Measurements from ENCODE around the gene PACS2. TPM values are rescaled to one million over a fixed set of nuclear protein-coding genes. Genes with fewer than 3 reads are reported as not detected.
"Not testable (repeated sequence)": the region's sequence is repeated elsewhere in the genome, so short reads cannot be mapped to it uniquely, and the experiment has no call there.

Gene PACS2
- total RNA-seq, 4 donors from 2014 or later = 59.8 to 97.4 (median 71.2) TPM

DNA sequence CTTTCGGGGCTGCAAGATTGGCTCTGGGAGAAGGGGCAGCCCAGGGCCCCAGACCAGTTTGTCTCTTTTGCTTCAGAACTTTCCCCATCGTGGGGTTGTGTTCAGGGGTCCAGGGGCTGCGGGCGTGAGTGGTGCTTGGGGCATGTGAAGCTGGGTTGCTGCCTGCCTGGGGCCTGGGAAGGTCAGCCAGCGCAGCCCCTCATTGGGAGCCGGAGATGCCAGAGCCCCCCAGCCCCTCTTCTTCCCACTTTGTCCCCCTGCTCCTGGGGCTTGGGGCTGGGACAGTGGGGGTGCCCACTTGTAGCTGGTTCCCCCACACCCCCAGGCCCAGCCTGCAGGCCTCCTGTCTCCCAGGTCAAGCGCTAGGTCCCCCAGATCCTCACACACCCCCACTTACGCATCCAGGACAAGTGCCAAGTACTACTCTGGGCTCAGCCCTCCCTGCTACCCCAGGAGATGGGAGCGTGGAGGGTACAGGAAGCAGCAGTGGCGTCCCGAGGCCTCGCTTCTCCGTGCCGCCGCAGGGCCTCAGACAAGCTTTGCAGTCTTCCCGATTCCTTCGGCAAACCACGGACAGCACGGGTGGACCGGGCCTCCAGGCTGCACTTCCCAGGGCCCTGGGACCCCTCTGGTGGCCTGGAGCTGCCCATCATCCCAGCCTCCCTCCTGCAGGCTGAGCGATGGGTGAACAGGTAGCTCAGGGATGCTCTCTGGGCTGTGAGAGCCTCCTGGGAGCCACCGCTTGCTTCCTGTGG is 41.5 kb downstream of the PACS2 start:
- DNase-seq (ENCODE audit: extremely low spot score) = no peak
- Histone ChIP-seq H3K4me1 (peaks cover 5 to 8% (median 7%) of the 10 kb centered on the region in 4 donors), H3K27ac (replicated peaks in 1 of 4) (no peak overlapping the region), H3K36me3 (peaks cover 17 to 72% (median 50%) of the 10 kb centered on the region in 4 donors), H3K9me3 (no peaks in the 10 kb centered on the region), H3K4me3 (no peak overlapping the region), H3K27me3 (no peaks in the 10 kb centered on the region)
- WGBS = 84% methylated on average over 16 of the region's 22 CpGs
- intact Hi-C loops (cut with DNase I) = loop anchor here (10.0 kb wide), 1 partner anchor 111 kb away; the partner anchor contains the start of gene BTBD6
- no peak for TF ChIP-seq EP300 (IDR thresholded peaks at IDR 0.05)
- no peak for TF ChIP-seq POLR2AphosphoS5 (IDR thresholded peaks at IDR 0.05)
- no peak for TF ChIP-seq POLR2A (IDR thresholded peaks at IDR 0.05; ENCODE audit: low read depth)
- TF ChIP-seq, protein P1, sequence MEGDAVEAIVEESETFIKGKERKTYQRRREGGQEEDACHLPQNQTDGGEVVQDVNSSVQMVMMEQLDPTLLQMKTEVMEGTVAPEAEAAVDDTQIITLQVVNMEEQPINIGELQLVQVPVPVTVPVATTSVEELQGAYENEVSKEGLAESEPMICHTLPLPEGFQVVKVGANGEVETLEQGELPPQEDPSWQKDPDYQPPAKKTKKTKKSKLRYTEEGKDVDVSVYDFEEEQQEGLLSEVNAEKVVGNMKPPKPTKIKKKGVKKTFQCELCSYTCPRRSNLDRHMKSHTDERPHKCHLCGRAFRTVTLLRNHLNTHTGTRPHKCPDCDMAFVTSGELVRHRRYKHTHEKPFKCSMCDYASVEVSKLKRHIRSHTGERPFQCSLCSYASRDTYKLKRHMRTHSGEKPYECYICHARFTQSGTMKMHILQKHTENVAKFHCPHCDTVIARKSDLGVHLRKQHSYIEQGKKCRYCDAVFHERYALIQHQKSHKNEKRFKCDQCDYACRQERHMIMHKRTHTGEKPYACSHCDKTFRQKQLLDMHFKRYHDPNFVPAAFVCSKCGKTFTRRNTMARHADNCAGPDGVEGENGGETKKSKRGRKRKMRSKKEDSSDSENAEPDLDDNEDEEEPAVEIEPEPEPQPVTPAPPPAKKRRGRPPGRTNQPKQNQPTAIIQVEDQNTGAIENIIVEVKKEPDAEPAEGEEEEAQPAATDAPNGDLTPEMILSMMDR (IDR thresholded peaks at IDR 0.05) = no peak

DNA sequence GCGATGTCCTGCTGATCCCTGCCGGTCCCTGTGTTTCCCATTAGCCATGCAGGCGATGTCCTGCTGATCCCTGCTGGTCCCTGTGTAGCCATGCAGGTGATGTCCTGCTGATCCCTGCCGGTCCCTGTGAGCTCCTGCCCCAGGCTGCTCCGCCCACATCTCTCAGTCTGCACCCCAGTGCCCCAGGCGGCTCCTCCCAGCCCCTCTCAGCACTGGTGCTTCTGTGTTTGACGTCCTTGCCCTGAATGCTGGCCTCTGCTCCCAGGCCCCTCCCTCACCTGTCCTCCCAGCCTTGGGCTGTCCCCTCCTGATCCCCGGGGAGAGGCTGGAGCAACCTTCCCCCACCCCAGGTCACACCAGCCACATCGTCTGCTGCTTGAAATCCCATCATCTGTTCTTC is 42.4 kb downstream of the PACS2 start:
- no peak for TF ChIP-seq POLR2AphosphoS5 (IDR thresholded peaks at IDR 0.05)
- no peak for TF ChIP-seq EP300 (IDR thresholded peaks at IDR 0.05)
- H3K9me3 ChIP-seq = no peaks in the 10 kb centered on the region
- H3K4me3 ChIP-seq = no peak overlapping the region
- peaks cover 3 to 6% (median 4%) of the 10 kb centered on the region in 4 donors for H3K4me1 ChIP-seq
- peaks cover 17 to 78% (median 53%) of the 10 kb centered on the region in 4 donors for H3K36me3 ChIP-seq
- DNase-seq (ENCODE audit: extremely low spot score) = no peak
- H3K27me3 ChIP-seq = no peaks in the 10 kb centered on the region
- H3K27ac ChIP-seq (replicated peaks in 1 of 4) = no peak overlapping the region
- intact Hi-C loops (cut with DNase I) = loop anchor here (10.0 kb wide), 1 partner anchor 112 kb away; the partner anchor contains the start of gene BTBD6
- 79% methylated on average over 9 of the region's 9 CpGs for WGBS

DNA sequence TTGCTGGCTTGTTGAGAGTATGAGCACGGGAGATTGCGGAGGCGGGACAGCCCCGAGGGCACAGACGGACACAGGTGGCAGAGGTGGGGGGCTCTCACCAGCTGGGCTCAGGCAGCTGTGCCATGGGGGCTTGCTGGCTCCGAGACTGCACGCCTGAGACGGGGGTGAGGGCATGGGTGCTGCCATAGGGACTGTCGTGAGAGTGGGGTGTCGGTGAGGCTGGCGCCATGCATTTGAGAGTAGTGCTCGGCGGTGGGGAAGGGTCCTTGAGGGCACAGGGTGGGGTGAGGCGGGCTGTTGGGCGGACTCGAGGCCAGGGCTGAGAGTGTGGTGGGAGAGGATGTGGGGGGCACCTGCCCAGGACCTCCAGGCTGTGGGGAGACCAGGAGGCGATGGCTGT is 43.1 kb downstream of the PACS2 start:
- DNase-seq (ENCODE audit: extremely low spot score) = no peak
- intact Hi-C loops (cut with DNase I) = loop anchor here (10.0 kb wide), 1 partner anchor 113 kb away; the partner anchor contains the start of gene BTBD6
- H3K4me1 ChIP-seq = no peaks in the 10 kb centered on the region
- H3K9me3 ChIP-seq = no peaks in the 10 kb centered on the region
- H3K27ac ChIP-seq (replicated peaks in 1 of 4) = no peak overlapping the region
- peaks cover 17 to 78% (median 53%) of the 10 kb centered on the region in 4 donors for H3K36me3 ChIP-seq
- H3K4me3 ChIP-seq = no peak overlapping the region
- no peak for TF ChIP-seq POLR2AphosphoS5 (IDR thresholded peaks at IDR 0.05)
- TF ChIP-seq, protein P1 (IDR thresholded peaks at IDR 0.05) = no peak
- no peaks in the 10 kb centered on the region for H3K27me3 ChIP-seq
- WGBS = 97% methylated on average over 15 of the region's 17 CpGs

DNA sequence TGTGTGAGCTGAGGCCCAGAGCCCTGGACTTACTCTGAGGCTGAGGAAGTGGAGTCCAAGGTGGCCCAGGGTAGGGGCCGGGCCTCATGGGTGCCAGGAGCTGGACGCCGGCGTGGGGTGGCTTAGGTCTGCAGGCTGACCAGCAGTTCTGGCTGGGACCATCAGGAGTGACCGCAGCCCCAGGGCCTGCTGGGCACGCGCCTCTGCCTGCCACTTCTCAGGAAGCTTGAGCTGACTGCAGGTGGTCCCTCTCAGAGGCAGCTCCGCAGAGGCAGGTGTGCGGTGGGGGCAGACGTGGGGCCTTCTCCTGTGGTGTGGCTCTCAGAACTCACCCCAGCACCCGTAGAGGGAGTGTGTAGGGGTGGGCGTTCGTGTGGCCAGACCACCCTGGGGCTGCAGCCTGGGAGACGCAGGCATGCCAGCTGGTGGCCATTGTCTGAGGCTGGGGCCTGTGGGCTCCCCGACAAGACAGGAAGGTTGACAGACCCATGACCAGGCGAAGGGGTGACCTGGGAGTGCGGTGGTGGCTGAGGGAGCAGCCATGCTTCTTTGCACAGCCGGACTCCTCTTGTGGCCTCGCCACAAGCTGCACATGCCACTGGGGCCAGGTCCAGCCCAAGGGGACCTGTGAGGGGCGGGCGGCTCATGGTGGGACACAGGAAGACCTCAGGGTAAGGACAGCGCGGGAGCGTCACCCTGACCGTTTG is 43.7 kb downstream of the PACS2 start:
- 88% methylated on average over 9 of the region's 25 CpGs for WGBS
- Histone ChIP-seq H3K4me3 (no peak overlapping the region), H3K27me3 (no peaks in the 10 kb centered on the region), H3K36me3 (peaks cover 17 to 78% (median 53%) of the 10 kb centered on the region in 4 donors), H3K27ac (replicated peaks in 1 of 4) (no peak overlapping the region), H3K4me1 (no peaks in the 10 kb centered on the region), H3K9me3 (no peaks in the 10 kb centered on the region)
- no peak for DNase-seq (ENCODE audit: extremely low spot score)
- intact Hi-C loops (cut with DNase I) = loop anchor here (10.0 kb wide), 1 partner anchor 113 kb away; the partner anchor contains the start of gene BTBD6
- no peak for TF ChIP-seq POLR2A (IDR thresholded peaks at IDR 0.05; ENCODE audit: low read depth)
- TF ChIP-seq, protein P1 (IDR thresholded peaks at IDR 0.05) = no peak
- no peak for TF ChIP-seq POLR2AphosphoS5 (IDR thresholded peaks at IDR 0.05)
- TF ChIP-seq EP300 (IDR thresholded peaks at IDR 0.05) = no peak

DNA sequence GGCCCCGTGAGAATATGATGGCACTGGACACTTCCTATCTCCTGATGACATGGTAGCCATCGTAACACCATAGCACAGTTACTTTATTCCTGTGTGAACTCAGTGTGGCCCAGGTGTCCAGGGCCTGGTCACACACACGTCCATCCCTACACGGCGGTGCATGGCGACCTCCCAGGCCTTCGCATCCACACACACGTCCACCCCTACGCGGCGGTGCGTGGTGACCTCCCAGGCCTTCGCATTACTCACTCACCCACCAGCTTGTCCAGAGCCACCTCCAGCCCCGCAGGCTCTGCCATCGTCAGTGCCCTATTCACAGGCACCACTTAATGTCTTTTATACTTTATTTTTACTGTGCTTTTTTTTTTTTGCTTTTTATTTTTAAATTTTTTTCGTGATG is 44.4 kb downstream of the PACS2 start:
- peaks cover 17 to 72% (median 50%) of the 10 kb centered on the region in 4 donors for H3K36me3 ChIP-seq
- TF ChIP-seq EP300 (IDR thresholded peaks at IDR 0.05) (no peak), POLR2AphosphoS5 (IDR thresholded peaks at IDR 0.05) (no peak), POLR2A (IDR thresholded peaks at IDR 0.05; ENCODE audit: low read depth) (no peak)
- TF ChIP-seq, protein P1 (IDR thresholded peaks at IDR 0.05) = no peak
- no peaks in the 10 kb centered on the region for H3K27me3 ChIP-seq
- H3K4me3 ChIP-seq = no peak overlapping the region
- WGBS = 92% methylated on average over 16 of the region's 16 CpGs
- DNase-seq (ENCODE audit: extremely low spot score) = no peak
- no peaks in the 10 kb centered on the region for H3K9me3 ChIP-seq
- intact Hi-C loops (cut with DNase I) = loop anchor here (10.0 kb wide), 1 partner anchor 114 kb away; the partner anchor contains the start of gene BTBD6
- H3K27ac ChIP-seq (replicated peaks in 1 of 4) = no peak overlapping the region
- peaks cover 0 to 4% (median 2%) of the 10 kb centered on the region in 4 donors for H3K4me1 ChIP-seq

DNA sequence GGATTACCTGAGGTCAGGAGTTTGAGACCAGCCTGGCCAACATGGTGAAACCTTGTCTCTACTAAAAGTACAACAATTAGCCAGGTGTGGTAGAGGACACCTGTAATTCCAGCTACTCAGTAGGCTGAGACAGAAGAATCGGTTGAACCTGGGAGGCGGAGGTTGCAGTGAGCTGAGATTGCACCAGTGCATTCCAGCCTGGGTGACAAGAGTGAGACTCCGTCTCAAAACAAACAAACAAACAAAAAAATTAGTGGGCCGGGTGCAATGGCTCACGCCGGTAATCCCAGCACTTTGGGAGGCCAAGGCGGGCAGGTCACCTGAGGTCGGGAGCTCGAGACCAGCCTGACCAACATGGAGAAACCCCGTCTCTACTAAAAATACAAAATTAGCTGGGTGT is 46.9 kb downstream of the PACS2 start:
- H3K9me3 ChIP-seq; H3K27ac ChIP-seq (replicated peaks in 1 of 4); H3K4me3 ChIP-seq; DNase-seq (ENCODE audit: extremely low spot score); intact Hi-C loops (cut with DNase I); H3K27me3 ChIP-seq: not testable (repeated sequence)
- H3K4me1 ChIP-seq = peaks cover 6 to 16% (median 13%) of the 10 kb centered on the region in 4 donors
- H3K36me3 ChIP-seq = peaks cover 0 to 47% (median 27%) of the 10 kb centered on the region in 4 donors
- 95% methylated on average over 10 of the region's 10 CpGs for WGBS

Data from esophagus muscularis mucosa (tissue), 4 donors.